ENCODE data around the gene SNRPD3.
"Not testable (repeated sequence)": the region's sequence is repeated elsewhere in the genome, so short reads cannot be mapped to it uniquely, and the experiment has no call there.

SNRPD3 gene

GRCh38 chr22:24555165-24556039, at the start of gene SNRPD3:
SNRPD3 (plus strand) TSS chr22:24555999; CDS start chr22:24557675, 1,676 bp downstream.
- peak; percentile 93 for DNase-seq

GRCh38 chr22:24506802-24507438, 48.9 kb upstream of the SNRPD3 start:
- DNase-seq, result no peak

- DNase-seq, result no peak
Observed at GRCh38 chr22:24507716-24508115, 48.1 kb upstream of the SNRPD3 start.

- no peak for DNase-seq
Observed at GRCh38 chr22:24510637-24511625, 44.9 kb upstream of the SNRPD3 start.

- DNase-seq, result no peak
Observed at GRCh38 chr22:24512043-24512442, 43.8 kb upstream of the SNRPD3 start.

- no peak for DNase-seq
Observed at GRCh38 chr22:24513378-24514240, 42.2 kb upstream of the SNRPD3 start.

GRCh38 chr22:24514241-24515026, 41.4 kb upstream of the SNRPD3 start:
- DNase-seq, result no peak

GRCh38 chr22:24515027-24515338, 40.8 kb upstream of the SNRPD3 start:
- DNase-seq, result no peak

- no peak for DNase-seq
Observed at GRCh38 chr22:24516301-24516737, 39.5 kb upstream of the SNRPD3 start.

- DNase-seq, result no peak
Observed at GRCh38 chr22:24517446-24517845, 38.4 kb upstream of the SNRPD3 start.

- no peak for DNase-seq
Observed at GRCh38 chr22:24518228-24518627, 37.6 kb upstream of the SNRPD3 start.

GRCh38 chr22:24518771-24519485, 36.9 kb upstream of the SNRPD3 start:
- no peak for DNase-seq

GRCh38 chr22:24519496-24519895, 36.3 kb upstream of the SNRPD3 start:
- DNase-seq, result no peak

- peak; percentile 38 for DNase-seq
Observed at GRCh38 chr22:24521791-24522245, 34.0 kb upstream of the SNRPD3 start.

- DNase-seq, result no peak
Observed at GRCh38 chr22:24523873-24524272, 31.9 kb upstream of the SNRPD3 start.

- DNase-seq, result peak; percentile 65
Observed at GRCh38 chr22:24525416-24526037, 30.3 kb upstream of the SNRPD3 start.

- no peak for DNase-seq
Observed at GRCh38 chr22:24526191-24526590, 29.6 kb upstream of the SNRPD3 start.

GRCh38 chr22:24529898-24530297, 25.9 kb upstream of the SNRPD3 start:
- DNase-seq, result no peak

- not testable (repeated sequence) for DNase-seq
Observed at GRCh38 chr22:24530968-24531367, 24.8 kb upstream of the SNRPD3 start.

GRCh38 chr22:24532075-24532474, 23.7 kb upstream of the SNRPD3 start:
- no peak for DNase-seq
